Stimulated activated CD4-positive, alpha-beta T cell treated with anti-CD3 and anti-CD28 coated beads, Interleukin-15, amount 100 ng/mL, for 1 hour (primary cell): ENCODE results near the gene TBXT.

ENCODE experiments used
- DNase-seq, 2 donors: peaks; one replicate each; pipeline ENCODE4 v3.0.0-alpha.2; 2020; ENCODE audit warnings: low read depth in 1 of 2, low spot score in 1 of 2

Gene TBXT

GRCh38 chr6:166119116-166119911 lies 48.3 kb downstream of the TBXT start:
- no peak for DNase-seq

GRCh38 chr6:166115609-166116008 lies 52.0 kb downstream of the TBXT start:
- no peak for DNase-seq

GRCh38 chr6:166112580-166112979 lies 55.1 kb downstream of the TBXT start:
- no peak for DNase-seq

GRCh38 chr6:166109608-166110007 lies 58.0 kb downstream of the TBXT start:
- DNase-seq, result no peak
